HG02798 (cell line): Measurements from ENCODE around the gene CSNK2A2.

ENCODE experiments used
- ATAC-seq: cut with Tn5 transposase; IDR thresholded peaks from one replicate; pipeline ENCODE4 v1.9.1; 2021; ENCODE audit warnings: mild to moderate bottlenecking; ENCODE audit not compliant: unreplicated experiment, poor library complexity

Gene CSNK2A2

DNA sequence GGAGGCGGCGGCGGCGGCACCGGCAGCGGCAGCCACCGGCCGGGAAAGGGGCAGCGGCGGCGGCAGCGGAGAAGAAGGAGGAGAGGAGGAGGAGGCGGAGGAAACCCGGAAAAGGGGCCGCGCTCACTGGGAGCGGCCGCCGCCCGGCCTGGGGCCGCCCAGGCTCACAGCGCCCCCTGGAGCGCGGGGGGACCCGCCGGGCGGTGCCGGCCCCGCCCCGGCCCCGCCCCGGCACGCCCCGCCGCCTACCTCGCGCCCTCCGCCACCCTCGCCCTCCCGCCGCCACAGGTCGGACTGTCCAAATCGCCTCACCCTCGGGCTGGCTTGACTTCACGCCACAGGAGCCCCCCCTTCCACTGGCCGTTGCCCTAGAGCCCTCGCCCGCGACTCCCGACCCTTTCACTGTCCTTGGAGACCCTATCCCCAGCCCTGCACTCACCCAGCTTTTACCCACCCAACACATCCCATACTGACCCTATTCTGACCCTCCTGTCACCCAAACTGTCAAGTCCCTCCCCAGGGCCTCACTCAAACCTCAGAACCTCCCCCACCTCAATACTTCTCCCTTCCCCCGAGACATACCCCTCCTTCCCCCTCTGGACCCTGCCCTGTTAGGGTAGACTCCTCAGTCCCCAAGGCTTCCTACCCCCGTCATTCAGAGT, at the start of gene CSNK2A2:
CSNK2A2 (minus strand) TSS at position 85 of the 662 bp plus-strand sequence. CDS start 370 bp downstream, outside the sequence.
- peak; percentile 94 for ATAC-seq

DNA sequence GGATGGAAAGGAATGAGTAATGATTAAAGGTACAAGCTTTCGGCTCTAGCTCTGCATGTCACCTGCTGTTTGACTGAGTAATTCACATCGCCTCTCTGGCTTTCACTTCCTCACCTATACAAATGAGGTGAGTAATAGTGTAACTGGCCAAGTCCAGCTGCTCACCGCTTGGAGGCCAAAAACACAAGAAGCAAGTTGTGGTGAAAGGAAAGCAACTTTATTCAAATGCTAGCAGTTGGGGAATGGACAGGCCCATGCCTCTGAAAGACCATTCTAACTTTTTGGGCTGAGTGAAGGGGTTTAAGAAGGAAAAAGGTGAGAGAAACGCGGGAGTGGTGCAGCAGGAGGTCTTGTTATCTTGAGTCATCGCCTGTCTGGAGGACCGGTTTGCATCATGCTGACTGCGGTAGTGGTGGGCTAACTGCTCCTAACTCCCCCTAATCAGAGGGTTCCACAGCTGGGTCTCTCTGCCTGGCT, 45.7 kb upstream of the CSNK2A2 start:
- ATAC-seq = peak; percentile 96

DNA sequence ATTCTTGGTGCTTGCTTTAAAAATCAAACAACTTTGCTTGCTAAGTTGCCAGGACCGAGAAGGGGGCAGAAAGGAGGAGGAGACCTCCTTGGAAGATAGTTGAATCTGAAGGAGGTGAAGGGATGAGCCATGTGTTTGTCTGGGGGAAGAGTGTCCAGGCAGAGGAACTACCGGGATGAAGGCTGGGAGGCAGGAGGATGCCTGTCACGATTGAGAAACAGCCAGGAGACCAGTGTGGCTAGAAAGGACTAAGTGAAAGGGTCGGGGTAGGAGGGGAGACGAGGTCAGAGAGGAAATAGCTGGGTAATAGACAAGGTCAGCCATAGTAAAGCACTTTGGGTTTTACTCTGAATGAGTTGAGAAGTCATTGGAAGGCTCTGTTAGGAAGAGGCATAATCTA, 38.9 kb upstream of the CSNK2A2 start:
- no peak for ATAC-seq

DNA sequence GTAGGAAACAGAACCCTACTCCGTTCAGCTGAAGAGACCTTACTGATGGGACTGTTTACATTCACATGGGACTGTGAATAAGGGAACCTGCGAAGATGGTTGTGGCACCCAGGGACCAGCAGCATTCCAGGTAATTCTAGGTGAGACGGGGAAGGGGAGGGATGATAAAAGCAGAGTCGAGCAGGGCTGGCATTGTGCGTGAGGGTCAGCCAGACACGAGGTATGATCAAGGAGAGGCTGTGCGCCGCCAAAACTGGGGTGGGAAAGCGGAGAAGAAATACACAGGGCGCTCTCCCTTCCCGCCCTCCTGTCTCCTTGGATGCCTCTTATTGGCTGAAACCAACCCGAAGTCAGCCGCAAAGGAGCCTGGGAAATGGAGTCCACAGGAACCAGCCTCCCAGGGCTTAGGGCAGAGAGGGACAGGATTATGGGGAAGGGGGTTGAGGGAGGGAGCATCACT, 38.4 kb upstream of the CSNK2A2 start:
- peak; percentile 97 for ATAC-seq

DNA sequence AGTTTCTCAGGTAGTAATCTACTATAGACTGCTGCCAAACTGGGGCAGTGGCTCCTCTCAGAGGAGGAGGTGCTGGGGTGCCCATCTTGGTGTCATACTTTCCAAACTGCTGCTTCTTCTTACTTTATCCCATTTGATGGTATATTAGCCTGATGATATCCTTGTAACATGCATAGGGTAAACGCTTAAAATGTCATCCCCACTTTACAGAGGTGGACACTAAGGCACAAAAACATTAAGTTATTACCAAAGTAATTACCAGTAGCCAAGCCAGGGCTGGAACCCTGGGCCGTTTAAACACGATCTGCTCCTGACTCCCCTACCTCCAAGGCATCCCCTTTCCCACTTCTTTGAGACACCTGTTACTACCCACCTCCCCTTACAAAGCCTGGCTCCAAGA, 37.8 kb upstream of the CSNK2A2 start:
- ATAC-seq = no peak

- no peak for ATAC-seq
Observed at GRCh38 chr16:58234831-58235595, 37.1 kb upstream of the CSNK2A2 start.

GRCh38 chr16:58230259-58230658, 32.4 kb upstream of the CSNK2A2 start:
- no peak for ATAC-seq

GRCh38 chr16:58226790-58227189, 28.9 kb upstream of the CSNK2A2 start:
- no peak for ATAC-seq

DNA sequence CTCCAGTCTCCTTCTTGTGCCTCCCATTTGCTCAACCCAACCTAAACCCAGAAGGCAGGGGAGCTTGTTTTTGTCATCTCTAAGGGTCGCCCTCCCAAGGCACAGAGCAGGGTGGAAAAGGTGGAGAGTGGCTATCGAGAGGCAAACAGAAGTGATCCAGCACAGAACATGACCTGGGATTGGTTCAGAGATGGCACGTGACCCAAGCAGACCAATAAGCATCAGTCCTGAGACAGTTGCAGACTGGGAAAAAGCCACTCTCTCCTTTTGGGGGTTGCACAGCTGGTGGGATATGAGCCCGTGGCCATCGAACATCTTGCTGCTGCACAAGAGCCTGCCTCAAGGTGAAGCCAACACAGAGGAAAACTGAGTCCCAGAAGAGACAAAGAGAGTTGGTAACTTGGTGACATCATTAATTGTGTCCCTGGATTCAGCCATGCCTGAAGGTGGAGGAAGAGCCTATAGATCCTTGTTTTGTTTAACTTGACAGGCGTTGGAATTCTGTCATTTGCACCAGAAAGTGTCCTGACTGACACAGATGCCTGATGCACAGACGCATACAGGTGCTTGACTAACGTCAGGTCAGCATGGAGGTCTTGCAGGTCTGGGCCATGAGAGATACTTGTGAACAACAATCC, 28.2 kb upstream of the CSNK2A2 start:
- no peak for ATAC-seq

DNA sequence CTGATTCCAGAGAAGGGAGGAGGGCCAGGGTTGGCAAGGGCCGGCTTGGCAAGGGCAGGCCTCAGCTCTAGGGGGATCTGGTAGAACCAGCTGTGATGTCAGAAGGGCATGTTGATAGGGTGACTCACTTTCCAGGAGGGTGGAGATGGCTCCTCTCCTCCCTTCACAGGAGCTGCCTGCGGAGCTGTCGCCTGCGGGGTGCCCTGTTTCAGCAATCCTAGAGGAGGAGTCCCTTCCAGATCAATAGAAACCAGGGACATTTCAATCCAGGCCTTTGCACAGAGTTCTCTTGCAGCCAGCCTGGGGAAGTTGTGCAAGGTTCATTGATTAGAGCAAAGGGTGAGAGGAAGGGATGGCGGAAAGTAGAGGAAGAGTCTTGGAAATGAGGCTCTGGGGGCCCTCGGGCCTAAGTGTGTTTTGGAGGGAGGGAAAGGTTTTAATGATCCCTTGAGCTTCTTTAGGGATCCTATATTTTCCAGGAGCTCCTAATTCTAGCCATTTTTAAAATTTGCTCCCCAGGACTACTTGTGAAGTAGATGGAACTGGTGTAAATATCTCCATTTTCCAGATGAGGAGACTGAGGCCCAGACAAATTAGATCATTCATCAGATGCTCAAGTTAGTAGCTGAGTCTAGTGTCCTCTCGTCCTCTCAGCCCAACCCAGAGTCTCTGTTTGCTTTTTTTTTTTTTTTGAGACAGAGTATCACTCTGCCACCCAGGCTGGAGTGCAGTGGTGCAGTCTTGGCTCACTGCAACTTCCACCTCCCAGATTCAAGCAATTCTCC, 24.8 kb upstream of the CSNK2A2 start:
- no peak for ATAC-seq

DNA sequence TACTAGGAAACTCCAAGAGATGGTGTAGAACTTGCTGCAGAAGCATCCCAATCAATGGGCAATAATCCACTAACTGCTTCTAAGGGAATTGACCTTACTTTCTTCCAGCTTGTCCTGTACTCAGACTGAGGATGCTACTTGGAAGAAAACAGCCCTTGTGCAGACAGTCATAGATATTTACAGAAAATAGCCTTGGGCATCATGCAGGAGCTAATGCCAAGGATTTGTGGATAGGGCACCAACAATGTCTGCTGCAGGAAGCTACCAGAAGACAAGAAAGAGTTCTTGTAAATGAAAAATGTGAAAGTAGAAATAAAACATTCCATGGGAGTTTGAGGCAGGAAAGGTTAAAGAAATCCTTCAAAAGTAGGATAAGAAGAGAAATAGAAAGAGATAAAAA, 21.5 kb upstream of the CSNK2A2 start:
- no peak for ATAC-seq

- ATAC-seq = no peak
Observed at GRCh38 chr16:58218786-58219185, 20.9 kb upstream of the CSNK2A2 start.

GRCh38 chr16:58217311-58217925, 19.5 kb upstream of the CSNK2A2 start:
- ATAC-seq = no peak

- peak; percentile 40 for ATAC-seq
Observed at GRCh38 chr16:58212824-58213655, 15.1 kb upstream of the CSNK2A2 start.

DNA sequence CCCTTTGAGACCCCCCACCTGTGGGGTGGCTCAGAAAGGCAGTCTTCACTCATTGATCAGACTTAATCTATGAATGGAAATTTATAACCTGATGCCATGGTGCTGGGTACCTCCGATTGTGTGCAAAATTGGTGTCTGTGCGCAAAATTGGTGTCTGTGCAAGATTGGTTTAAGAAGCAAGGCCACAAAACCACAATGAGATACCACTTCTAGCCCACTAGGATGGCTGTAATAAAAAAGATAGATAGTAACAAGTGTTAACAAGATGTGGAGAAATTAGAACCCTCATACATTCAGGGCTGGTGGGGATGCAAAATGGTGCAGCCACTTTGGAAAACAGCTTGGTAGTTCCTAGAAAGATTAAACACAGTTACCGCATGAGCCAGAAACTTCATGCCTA, 13.9 kb upstream of the CSNK2A2 start:
- ATAC-seq = no peak

- no peak for ATAC-seq
Observed at GRCh38 chr16:58211245-58211644, 13.3 kb upstream of the CSNK2A2 start.

DNA sequence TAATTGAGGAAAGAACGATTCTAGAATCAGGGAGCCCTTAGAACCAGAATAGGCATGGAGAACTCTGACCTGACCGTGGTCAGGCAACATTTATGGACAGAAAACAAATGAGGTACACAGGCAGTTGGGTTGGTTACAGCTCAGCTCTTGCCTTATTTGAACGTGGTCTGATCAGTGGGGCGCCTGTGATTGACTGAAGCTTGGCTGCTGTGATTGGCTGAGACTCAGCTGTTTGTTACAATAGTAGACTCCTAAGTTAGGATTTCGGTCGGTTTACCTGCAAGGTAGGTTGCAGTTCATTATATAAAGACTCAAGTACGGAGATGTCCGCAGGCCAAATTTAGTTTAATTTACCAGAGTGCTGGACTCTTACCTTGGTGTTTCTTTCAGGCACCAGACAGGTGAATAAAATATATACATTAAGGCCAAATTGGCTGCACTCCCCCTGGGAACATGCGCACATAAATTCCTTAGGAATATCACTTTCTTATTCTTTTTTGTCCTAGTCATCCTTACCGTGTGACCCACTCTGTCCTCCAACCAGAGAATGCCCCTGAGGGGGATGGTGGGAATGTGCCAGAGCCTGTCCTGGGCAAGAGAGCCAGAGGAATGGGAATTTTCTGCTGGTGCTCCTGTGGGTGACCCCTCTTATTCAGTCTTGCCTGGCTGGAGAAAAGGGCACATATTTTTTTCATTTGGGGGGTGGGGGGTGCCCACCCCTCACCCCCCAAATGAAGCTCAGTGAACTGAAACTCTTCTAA, 7.5 kb upstream of the CSNK2A2 start:
- no peak for ATAC-seq

GRCh38 chr16:58201163-58201562, 3.3 kb upstream of the CSNK2A2 start:
- no peak for ATAC-seq
